MCF 10A (cell line): ENCODE data around the gene SLC12A1. TPM values are rescaled to one million over a fixed set of nuclear protein-coding genes. Genes with fewer than 3 reads are reported as not detected.

Experiments
- Bru-seq: library from RNA; stranded (reverse); fragments of 400-500 nt; gene quantifications from one replicate; lab custom pipeline; 2021; lab: Mats Ljungman, UMichigan
- BruChase-seq, 2 experiments: library from RNA; stranded (reverse); fragments of 400-500 nt; gene quantifications; one replicate each; lab custom pipeline; 2021; lab: Mats Ljungman, UMichigan
- BruUV-seq: library from RNA; stranded (reverse); fragments of 400-500 nt; replicated peaks from 2 replicates; lab custom pipeline; 2021; lab: Mats Ljungman, UMichigan
- CTCF ChIA-PET: fragments of 300-600 bp; sonication (Branson Sonifier 250); formaldehyde crosslinking; extraction: SDS; loops from one replicate; lab custom pipeline; 2021; ENCODE audit warnings: antibody characterized with exemption, inconsistent platforms; lab: Yijun Ruan, JAX
- POLR2A ChIA-PET: fragments of 300-600, 350-650 bp; sonication (Branson Sonifier 250); formaldehyde crosslinking; extraction: SDS; loops from one replicate; lab custom pipeline; 2020; ENCODE audit warnings: antibody characterized with exemption, inconsistent platforms; lab: Yijun Ruan, JAX
- DNase-seq: peaks from one replicate; pipeline ENCODE4 v3.0.0-alpha.2; 2018; ENCODE audit not compliant: unreplicated experiment
- H3K27ac Mint-ChIP-seq: one replicate; pipeline ENCODE4 v1.8.0; 2022; ENCODE audit warnings: mild to moderate bottlenecking, low read depth, mixed read lengths; ENCODE audit not compliant: unreplicated experiment
- H3K27me3 Mint-ChIP-seq: one replicate; pipeline ENCODE4 v1.8.0; 2022; ENCODE audit warnings: mixed read lengths; ENCODE audit not compliant: insufficient read depth, unreplicated experiment
- H3K36me3 Mint-ChIP-seq: one replicate; pipeline ENCODE4 v1.8.0; 2022; ENCODE audit warnings: mild to moderate bottlenecking, moderate library complexity, mixed read lengths; ENCODE audit not compliant: insufficient read depth, unreplicated experiment
- H3K4me1 Mint-ChIP-seq: one replicate; pipeline ENCODE4 v1.8.0; 2022; ENCODE audit warnings: mixed read lengths; ENCODE audit not compliant: insufficient read depth, unreplicated experiment
- H3K4me3 Mint-ChIP-seq: one replicate; pipeline ENCODE4 v1.8.0; 2022; ENCODE audit warnings: mild to moderate bottlenecking, moderate library complexity, mixed read lengths; ENCODE audit not compliant: unreplicated experiment
- H3K9me3 Mint-ChIP-seq: one replicate; pipeline ENCODE4 v1.8.0; 2022; ENCODE audit warnings: mixed read lengths; ENCODE audit not compliant: unreplicated experiment
- intact Hi-C: fragments of 100-400 bp; cut with micrococcal nuclease; formaldehyde crosslinking; loops from 2 replicates; pipeline ENCODE4 v1.14.1; 2022
- long read RNA-seq: library from polyadenylated mRNA; stranded (forward); transcript quantifications from one replicate; pipeline ENCODE4 v2.0.0, GENCODE V29; 2022
- total RNA-seq: library from RNA; stranded (reverse); gene quantifications from 2 replicates; pipeline ENCODE4 v1.2.3, GENCODE V29; 2022
- TF ChIP-seq, protein P1 (sequence below): fragments of 200-600 bp; IDR thresholded peaks from one replicate; pipeline ENCODE4 v1.8.0; 2022; ENCODE audit warnings: antibody characterized with exemption, mild to moderate bottlenecking; ENCODE audit not compliant: unreplicated experiment

The SLC12A1 gene
- not detected in 2 replicates for total RNA-seq
- not detected for Bru-seq, nascent RNA
- not detected for BruChase-seq, experiment 1, labeled RNA remaining after a 6-hour chase
- not detected for BruChase-seq, experiment 2, labeled RNA remaining after a 2-hour chase
- long read RNA-seq, result 0 reads

GRCh38 chr15:48205981-48206380 is at the start of gene SLC12A1:
SLC12A1 (plus strand) TSS chr15:48206302; CDS start chr15:48207720, 1,418 bp downstream.
- BruUV-seq, result no TSS peak
- peaks cover 1% of the 10 kb centered on the region for H3K27me3 Mint-ChIP-seq
- no peaks in the 10 kb centered on the region for H3K4me1 Mint-ChIP-seq
- ChIA-PET CTCF (no interaction called here), POLR2A (no interaction called here)
- TF ChIP-seq, protein P1, sequence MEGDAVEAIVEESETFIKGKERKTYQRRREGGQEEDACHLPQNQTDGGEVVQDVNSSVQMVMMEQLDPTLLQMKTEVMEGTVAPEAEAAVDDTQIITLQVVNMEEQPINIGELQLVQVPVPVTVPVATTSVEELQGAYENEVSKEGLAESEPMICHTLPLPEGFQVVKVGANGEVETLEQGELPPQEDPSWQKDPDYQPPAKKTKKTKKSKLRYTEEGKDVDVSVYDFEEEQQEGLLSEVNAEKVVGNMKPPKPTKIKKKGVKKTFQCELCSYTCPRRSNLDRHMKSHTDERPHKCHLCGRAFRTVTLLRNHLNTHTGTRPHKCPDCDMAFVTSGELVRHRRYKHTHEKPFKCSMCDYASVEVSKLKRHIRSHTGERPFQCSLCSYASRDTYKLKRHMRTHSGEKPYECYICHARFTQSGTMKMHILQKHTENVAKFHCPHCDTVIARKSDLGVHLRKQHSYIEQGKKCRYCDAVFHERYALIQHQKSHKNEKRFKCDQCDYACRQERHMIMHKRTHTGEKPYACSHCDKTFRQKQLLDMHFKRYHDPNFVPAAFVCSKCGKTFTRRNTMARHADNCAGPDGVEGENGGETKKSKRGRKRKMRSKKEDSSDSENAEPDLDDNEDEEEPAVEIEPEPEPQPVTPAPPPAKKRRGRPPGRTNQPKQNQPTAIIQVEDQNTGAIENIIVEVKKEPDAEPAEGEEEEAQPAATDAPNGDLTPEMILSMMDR, result no peak
- DNase-seq, result no peak
- no peaks in the 10 kb centered on the region for H3K9me3 Mint-ChIP-seq
- H3K36me3 Mint-ChIP-seq, result no peaks in the 10 kb centered on the region
- no peak within 1 kb of the TSS for H3K27ac Mint-ChIP-seq
- intact Hi-C loops, result no loop called here
- H3K4me3 Mint-ChIP-seq, result no peak within 1 kb of the TSS

GRCh38 chr15:48168616-48169015 is 37.5 kb upstream of the SLC12A1 start:
- CTCF ChIA-PET, result no interaction called here
- H3K4me3 Mint-ChIP-seq, result no peak overlapping the region
- H3K36me3 Mint-ChIP-seq, result peaks cover 6% of the 10 kb centered on the region
- no peak for DNase-seq
- no peaks in the 10 kb centered on the region for H3K4me1 Mint-ChIP-seq
- POLR2A ChIA-PET, result interaction anchor here (1.8 kb wide), 1 partner anchor 9 kb away, joined by 7 read pairs; the partner anchor contains the start of gene MYEF2
- TF ChIP-seq, protein P1, result no peak
- H3K9me3 Mint-ChIP-seq, result no peaks in the 10 kb centered on the region
- intact Hi-C loops, result no loop called here
- BruUV-seq, result no TSS peak
- no peaks in the 10 kb centered on the region for H3K27me3 Mint-ChIP-seq
- no peak overlapping the region for H3K27ac Mint-ChIP-seq

DNA sequence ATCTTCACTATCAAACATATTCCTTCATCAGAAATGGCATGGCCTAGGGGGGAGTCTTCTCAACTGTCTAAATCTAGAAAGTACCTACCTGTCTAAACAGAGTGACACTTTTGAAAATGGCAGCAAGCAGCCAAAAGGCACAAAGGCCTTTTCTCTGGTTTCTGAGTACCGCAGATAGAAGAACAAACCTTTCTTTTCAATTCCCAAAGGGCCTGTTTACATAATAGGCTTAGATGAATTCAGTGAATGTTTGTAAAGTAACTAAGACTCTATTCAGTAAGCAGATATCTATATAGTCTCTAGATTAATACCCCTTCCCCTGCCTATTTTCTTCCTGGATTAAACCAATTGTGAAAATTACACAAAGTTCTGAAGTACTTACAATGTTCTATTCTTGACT is 35.1 kb upstream of the SLC12A1 start:
- Mint-ChIP-seq H3K36me3 (peaks cover 6% of the 10 kb centered on the region), H3K4me3 (no peak overlapping the region), H3K4me1 (no peaks in the 10 kb centered on the region), H3K9me3 (no peaks in the 10 kb centered on the region), H3K27ac (no peak overlapping the region), H3K27me3 (no peaks in the 10 kb centered on the region)
- intact Hi-C loops, result no loop called here
- no peak for DNase-seq
- ChIA-PET CTCF (no interaction called here), POLR2A (no interaction called here)
- BruUV-seq, result no TSS peak
- TF ChIP-seq, protein P1, result no peak

DNA sequence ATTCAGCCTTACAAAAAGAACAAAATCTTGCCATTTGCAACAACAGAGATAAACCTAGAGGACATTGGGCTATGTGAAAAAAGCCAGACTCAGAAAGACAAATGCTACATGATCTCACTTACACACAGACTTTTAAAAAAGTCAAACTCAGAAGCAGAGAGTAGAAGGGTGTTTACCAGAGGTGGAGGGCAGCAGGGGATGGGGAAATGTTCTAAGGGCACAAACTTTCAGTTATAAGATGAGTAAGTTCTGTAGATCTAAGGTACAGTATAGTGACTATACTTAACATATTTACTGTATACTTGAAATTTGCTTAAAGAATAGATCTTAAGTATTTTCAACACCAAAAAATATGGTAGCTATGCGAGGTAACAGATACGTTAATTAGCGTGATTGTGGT is 31.0 kb upstream of the SLC12A1 start:
- no peaks in the 10 kb centered on the region for H3K36me3 Mint-ChIP-seq
- TF ChIP-seq, protein P1, result no peak
- no peak overlapping the region for H3K27ac Mint-ChIP-seq
- H3K4me3 Mint-ChIP-seq, result no peak overlapping the region
- no peak for DNase-seq
- no TSS peak for BruUV-seq
- H3K9me3 Mint-ChIP-seq, result no peaks in the 10 kb centered on the region
- intact Hi-C loops, result no loop called here
- ChIA-PET CTCF (no interaction called here), POLR2A (interaction anchor here (0.7 kb wide), 1 partner anchor 152 kb away, joined by 3 read pairs; no protein-coding TSS in a partner anchor)
- no peaks in the 10 kb centered on the region for H3K27me3 Mint-ChIP-seq
- H3K4me1 Mint-ChIP-seq, result peaks cover 7% of the 10 kb centered on the region
